Thoracic aorta (tissue), 2 donors: ENCODE results near the gene NXNL2. TPM values are rescaled to one million over a fixed set of nuclear protein-coding genes. Genes with fewer than 3 reads are reported as not detected.

Experiments
- ATAC-seq: fragments of 150-250 bp; one replicate; pipeline ENCODE4 v1.8.0; 2017; ENCODE audit warnings: low read depth; ENCODE audit not compliant: insufficient number of reproducible peaks, low FRiP score
- DNase-seq: peaks from one replicate; pipeline ENCODE4 v3.0.0-alpha.2; 2020; ENCODE audit warnings: low spot score
- H3K27ac ChIP-seq, 2 donors: fragments of 200-600 bp; sonication (generic); 1 replicate in 1 of 2; 2 replicates in 1 of 2; pipeline ENCODE4 v1.5.1; 2016; ENCODE audit warnings: mild to moderate bottlenecking in 2 of 2, moderate library complexity in 2 of 2
- H3K27me3 ChIP-seq: fragments of 200-600 bp; sonication (generic); replicated peaks from 2 replicates; pipeline ENCODE4 v1.6.0; 2016; ENCODE audit warnings: mild to moderate bottlenecking; ENCODE audit not compliant: insufficient read depth
- H3K36me3 ChIP-seq: fragments of 200-600 bp; sonication (generic); one replicate; pipeline ENCODE4 v1.5.1; 2016
- H3K4me1 ChIP-seq, 2 donors: fragments of 200-600 bp; sonication (generic); 1 replicate in 1 of 2; 2 replicates in 1 of 2; pipeline versions ENCODE4 v1.5.1 to v1.6.0; 2016; ENCODE audit warnings: low read depth in 2 of 2, mild to moderate bottlenecking in 1 of 2; ENCODE audit not compliant: control insufficient read depth in 1 of 2
- H3K4me3 ChIP-seq: fragments of 200-600 bp; sonication (generic); 2 replicates; pipeline ENCODE4 v1.5.1; 2016; ENCODE audit warnings: mild to moderate bottlenecking
- H3K9me3 ChIP-seq: fragments of 200-600 bp; sonication (generic); 2 replicates; pipeline ENCODE4 v1.5.1; 2016
- total RNA-seq, 2 donors: library from RNA; depleted of rRNA; stranded (reverse); fragments of >200 nt; gene quantifications; one replicate each; pipeline versions ENCODE4 v1.1.0 to v1.2.3, GENCODE V29; 2016
- TF ChIP-seq, protein P1 (sequence below): fragments of 200-600 bp; sonication (generic); IDR thresholded peaks from one replicate; pipeline ENCODE4 v1.5.1; 2019; ENCODE audit warnings: antibody characterized with exemption

The NXNL2 gene
- total RNA-seq, 2 donors from 2014 or later: 1.8 TPM; not detected in 1

GRCh38 chr9:88578121-88579049, 43.4 kb downstream of the NXNL2 start:
- ATAC-seq: no peak
- TF ChIP-seq, protein P1, sequence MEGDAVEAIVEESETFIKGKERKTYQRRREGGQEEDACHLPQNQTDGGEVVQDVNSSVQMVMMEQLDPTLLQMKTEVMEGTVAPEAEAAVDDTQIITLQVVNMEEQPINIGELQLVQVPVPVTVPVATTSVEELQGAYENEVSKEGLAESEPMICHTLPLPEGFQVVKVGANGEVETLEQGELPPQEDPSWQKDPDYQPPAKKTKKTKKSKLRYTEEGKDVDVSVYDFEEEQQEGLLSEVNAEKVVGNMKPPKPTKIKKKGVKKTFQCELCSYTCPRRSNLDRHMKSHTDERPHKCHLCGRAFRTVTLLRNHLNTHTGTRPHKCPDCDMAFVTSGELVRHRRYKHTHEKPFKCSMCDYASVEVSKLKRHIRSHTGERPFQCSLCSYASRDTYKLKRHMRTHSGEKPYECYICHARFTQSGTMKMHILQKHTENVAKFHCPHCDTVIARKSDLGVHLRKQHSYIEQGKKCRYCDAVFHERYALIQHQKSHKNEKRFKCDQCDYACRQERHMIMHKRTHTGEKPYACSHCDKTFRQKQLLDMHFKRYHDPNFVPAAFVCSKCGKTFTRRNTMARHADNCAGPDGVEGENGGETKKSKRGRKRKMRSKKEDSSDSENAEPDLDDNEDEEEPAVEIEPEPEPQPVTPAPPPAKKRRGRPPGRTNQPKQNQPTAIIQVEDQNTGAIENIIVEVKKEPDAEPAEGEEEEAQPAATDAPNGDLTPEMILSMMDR: peak; percentile 96
- H3K27me3 ChIP-seq: no peaks in the 10 kb centered on the region
- H3K27ac ChIP-seq: no peak overlapping the region
- peaks cover 0 to 5% of the 10 kb centered on the region in 2 donors for H3K4me1 ChIP-seq
- peak overlapping the region; percentile 23 for H3K4me3 ChIP-seq
- H3K36me3 ChIP-seq: no peaks in the 10 kb centered on the region
- no peaks in the 10 kb centered on the region for H3K9me3 ChIP-seq
- DNase-seq: peak; percentile 21

DNA sequence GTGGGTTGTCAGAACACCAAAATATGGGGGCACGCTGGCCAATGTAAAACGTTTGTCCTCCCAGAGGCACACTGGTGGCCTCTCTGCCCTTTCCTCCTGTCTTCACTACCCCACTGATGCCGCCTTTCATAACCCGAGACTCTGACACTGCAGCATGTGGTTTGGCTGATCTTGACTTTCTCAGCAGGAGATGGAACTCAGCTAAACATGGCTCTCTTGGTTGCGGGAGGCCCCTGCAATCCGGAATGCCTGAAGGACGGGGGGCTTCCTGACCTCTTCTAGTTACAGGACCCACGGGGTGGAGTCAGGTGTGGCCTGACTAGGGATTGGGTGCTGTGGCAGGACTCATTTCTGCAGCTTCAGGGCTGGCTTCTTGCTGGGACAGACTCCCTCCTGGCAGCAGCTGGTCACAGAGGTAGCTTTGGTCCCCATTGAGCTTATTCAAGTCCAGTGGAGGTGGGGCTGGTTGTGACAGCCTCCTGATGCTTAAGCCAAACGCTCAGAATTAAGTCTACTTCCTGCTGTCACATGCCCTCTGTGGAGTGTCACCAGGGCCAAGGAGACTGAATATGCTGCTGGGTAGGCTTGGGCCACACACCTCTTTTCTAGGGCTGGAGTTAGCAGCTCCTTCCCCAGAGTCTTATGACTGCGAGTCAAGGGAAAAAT, 44.2 kb downstream of the NXNL2 start:
- no peak for DNase-seq
- Histone ChIP-seq H3K9me3 (no peaks in the 10 kb centered on the region), H3K4me3 (no peak overlapping the region), H3K36me3 (no peaks in the 10 kb centered on the region), H3K27ac (no peak overlapping the region), H3K27me3 (no peaks in the 10 kb centered on the region), H3K4me1 (peaks cover 0 to 8% of the 10 kb centered on the region in 2 donors)
- no peak for ATAC-seq
- TF ChIP-seq, protein P1: no peak

DNA sequence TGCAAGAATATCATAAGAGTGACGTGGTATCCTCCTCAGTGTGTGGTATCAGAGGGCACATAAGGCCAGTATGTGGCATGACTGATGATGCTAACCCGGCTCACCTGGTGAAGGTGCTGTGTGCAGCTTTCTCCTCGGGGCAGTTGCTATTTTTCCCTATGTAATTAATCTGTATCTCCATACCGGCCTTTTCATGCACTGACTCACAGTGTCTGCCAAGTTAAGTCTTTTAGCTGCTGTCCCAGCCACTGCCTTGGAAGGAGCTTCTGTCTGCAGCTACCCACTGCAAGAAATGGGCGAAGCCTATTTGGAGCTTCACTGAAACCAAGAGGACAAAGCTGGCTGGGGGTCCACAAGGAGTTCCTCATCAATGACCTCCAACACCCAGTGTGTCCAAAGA, 46.0 kb downstream of the NXNL2 start:
- Histone ChIP-seq H3K9me3 (no peaks in the 10 kb centered on the region), H3K27me3 (no peaks in the 10 kb centered on the region), H3K27ac (no peak overlapping the region), H3K4me1 (peaks cover 0 to 12% of the 10 kb centered on the region in 2 donors), H3K36me3 (no peaks in the 10 kb centered on the region), H3K4me3 (no peak overlapping the region)
- no peak for DNase-seq
- TF ChIP-seq, protein P1: no peak
- ATAC-seq: no peak

DNA sequence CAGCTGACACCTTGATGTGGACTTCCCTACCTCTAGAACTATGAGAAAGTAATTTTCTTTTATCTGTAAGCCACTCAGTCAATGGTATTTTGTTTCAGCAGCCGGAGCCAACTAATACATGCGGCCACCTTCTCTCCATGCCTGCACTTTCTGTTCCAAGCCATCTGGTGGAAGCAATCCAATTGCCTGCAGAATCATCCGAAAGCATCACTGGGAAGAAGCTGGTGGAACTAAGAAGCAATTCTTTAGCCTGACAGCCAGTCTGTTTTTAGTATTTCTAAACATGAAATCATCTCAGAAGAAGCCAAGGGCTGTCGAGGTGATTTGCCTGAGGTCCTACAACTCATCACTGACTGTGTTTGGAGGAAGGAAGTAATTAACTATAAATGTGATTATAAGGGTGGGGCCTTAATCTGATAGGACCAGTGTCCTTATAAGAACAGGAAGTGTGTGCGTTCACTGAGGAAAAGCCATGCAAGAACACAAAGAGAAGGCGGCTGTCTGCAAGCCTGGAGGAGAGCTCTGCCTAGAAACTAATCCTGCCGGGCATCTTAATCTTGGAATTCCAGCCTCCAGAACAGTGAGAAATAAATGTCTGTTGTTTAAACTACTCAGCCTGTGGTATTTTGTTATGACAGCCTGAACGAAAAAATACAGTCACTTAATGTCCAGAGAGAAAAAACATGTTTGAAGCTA, 49.1 kb downstream of the NXNL2 start:
- Histone ChIP-seq H3K36me3 (no peaks in the 10 kb centered on the region), H3K9me3 (no peaks in the 10 kb centered on the region), H3K27ac (no peak overlapping the region), H3K4me1 (peaks cover 0 to 7% of the 10 kb centered on the region in 2 donors), H3K27me3 (no peaks in the 10 kb centered on the region), H3K4me3 (no peak overlapping the region)
- TF ChIP-seq, protein P1: no peak
- no peak for DNase-seq
- no peak for ATAC-seq

DNA sequence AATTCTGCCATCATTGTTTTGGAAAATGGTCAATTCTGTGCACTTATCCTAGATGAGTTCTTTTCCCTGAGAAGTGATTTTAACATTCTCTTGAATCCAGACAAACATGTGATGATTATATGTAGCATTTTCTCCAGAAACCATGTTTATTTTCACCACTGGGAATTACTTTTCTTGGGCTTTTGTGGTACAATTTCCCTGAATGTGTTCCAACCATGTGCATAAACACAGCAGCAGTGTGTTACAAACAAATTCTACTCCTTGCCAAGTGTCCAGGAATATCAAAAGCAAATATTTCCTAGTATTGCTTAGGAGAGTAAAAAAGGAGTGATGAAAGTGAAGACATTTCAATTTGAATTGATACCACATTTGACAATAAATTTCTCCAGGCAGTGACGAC, 50.4 kb downstream of the NXNL2 start:
- no peaks in the 10 kb centered on the region for H3K27me3 ChIP-seq
- no peak for ATAC-seq
- no peak overlapping the region for H3K4me3 ChIP-seq
- no peaks in the 10 kb centered on the region for H3K36me3 ChIP-seq
- TF ChIP-seq, protein P1: no peak
- H3K9me3 ChIP-seq: no peaks in the 10 kb centered on the region
- peaks cover 0 to 7% of the 10 kb centered on the region in 2 donors for H3K4me1 ChIP-seq
- no peak for DNase-seq
- H3K27ac ChIP-seq: no peak overlapping the region
